RWPE2 (cell line): ENCODE data around the gene NGB.

Source experiments
- ATAC-seq: fragments of 200-7000 bp; cut with Tn5 transposase; 3 replicates; pipeline ENCODE4 v1.9.1; 2021; ENCODE audit warnings: low read depth
- DNase-seq: peaks from one replicate; pipeline ENCODE4 v3.0.0-alpha.2; 2020; ENCODE audit warnings: low spot score
- H3K27ac ChIP-seq: fragments of 450-650 bp; 2 replicates; pipeline ENCODE4 v1.5.1; 2017; ENCODE audit warnings: mild to moderate bottlenecking; ENCODE audit not compliant: poor library complexity, severe bottlenecking
- H3K27me3 ChIP-seq: fragments of 250-450 bp; sonication (Bioruptor Pico); 2 replicates; pipeline ENCODE4 v1.5.1; 2021; ENCODE audit warnings: mild to moderate bottlenecking, moderate library complexity; ENCODE audit not compliant: insufficient read depth, poor library complexity, severe bottlenecking
- H3K36me3 ChIP-seq: fragments of 250-450 bp; sonication (Bioruptor Pico); 2 replicates; pipeline ENCODE4 v1.5.1; 2020; ENCODE audit warnings: low read depth, mild to moderate bottlenecking, moderate library complexity
- H3K4me1 ChIP-seq: fragments of 250-450 bp; sonication (Bioruptor Pico); 2 replicates; pipeline ENCODE4 v1.5.1; 2021; ENCODE audit warnings: mild to moderate bottlenecking, moderate library complexity; ENCODE audit not compliant: insufficient read depth, poor library complexity, severe bottlenecking
- H3K4me3 ChIP-seq: fragments of 250-450 bp; sonication (Bioruptor Pico); 2 replicates; pipeline ENCODE4 v1.5.1; 2021; ENCODE audit warnings: mild to moderate bottlenecking, moderate library complexity; ENCODE audit not compliant: severe bottlenecking
- H3K9me3 ChIP-seq: fragments of 250-450 bp; sonication (Bioruptor Pico); 2 replicates; pipeline ENCODE4 v1.5.1; 2021; ENCODE audit warnings: mild to moderate bottlenecking, moderate library complexity; ENCODE audit not compliant: severe bottlenecking
- TF ChIP-seq, protein P1 (sequence below): fragments of 450-650 bp; IDR thresholded peaks from one replicate; pipeline ENCODE4 v1.5.1; 2017; ENCODE audit warnings: mild to moderate bottlenecking, moderate library complexity; ENCODE audit not compliant: poor library complexity, severe bottlenecking

The NGB gene

DNA sequence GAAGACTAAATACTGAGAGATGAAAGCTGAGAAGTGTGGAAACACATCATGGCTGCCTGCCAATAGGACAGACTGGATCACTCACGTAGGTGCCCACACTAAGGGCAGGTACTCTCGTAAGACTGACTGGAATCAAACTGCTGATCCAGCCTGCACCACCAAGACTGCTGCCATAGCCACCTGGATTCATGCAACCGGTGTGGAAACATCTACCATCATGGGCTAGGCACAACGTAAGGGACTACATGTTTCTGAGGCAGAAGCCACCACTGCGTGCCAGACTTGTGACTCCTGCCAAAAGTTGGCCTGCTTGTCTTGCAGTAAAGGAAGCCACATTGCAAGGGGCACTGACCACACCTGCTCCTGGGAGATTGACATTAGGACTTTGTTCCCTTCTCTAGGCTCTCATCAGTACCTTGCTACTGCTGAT is 45.9 kb upstream of the NGB start:
- Histone ChIP-seq H3K9me3 (no peaks in the 10 kb centered on the region), H3K4me3 (no peak overlapping the region), H3K27ac (peak overlapping the region; percentile 19), H3K4me1 (peaks cover 23% of the 10 kb centered on the region), H3K27me3 (no peaks in the 10 kb centered on the region), H3K36me3 (no peaks in the 10 kb centered on the region)
- TF ChIP-seq, protein P1, sequence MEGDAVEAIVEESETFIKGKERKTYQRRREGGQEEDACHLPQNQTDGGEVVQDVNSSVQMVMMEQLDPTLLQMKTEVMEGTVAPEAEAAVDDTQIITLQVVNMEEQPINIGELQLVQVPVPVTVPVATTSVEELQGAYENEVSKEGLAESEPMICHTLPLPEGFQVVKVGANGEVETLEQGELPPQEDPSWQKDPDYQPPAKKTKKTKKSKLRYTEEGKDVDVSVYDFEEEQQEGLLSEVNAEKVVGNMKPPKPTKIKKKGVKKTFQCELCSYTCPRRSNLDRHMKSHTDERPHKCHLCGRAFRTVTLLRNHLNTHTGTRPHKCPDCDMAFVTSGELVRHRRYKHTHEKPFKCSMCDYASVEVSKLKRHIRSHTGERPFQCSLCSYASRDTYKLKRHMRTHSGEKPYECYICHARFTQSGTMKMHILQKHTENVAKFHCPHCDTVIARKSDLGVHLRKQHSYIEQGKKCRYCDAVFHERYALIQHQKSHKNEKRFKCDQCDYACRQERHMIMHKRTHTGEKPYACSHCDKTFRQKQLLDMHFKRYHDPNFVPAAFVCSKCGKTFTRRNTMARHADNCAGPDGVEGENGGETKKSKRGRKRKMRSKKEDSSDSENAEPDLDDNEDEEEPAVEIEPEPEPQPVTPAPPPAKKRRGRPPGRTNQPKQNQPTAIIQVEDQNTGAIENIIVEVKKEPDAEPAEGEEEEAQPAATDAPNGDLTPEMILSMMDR: no peak
- DNase-seq: peak; percentile 68
- ATAC-seq: no peak

DNA sequence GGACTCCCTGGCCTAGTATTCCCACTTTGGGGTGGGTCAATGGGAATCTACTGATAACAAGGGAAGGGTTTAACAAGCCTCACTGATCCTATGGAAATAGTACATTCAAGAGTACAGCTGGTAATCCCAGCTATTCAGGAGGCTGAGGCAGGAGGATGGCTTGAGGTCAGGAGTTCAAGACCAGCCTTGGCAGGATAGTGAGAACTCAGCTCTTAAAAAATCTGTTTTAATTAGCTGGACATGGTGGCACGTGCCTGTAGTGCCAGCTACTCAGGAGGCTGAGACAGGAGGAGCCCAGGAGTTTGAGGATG is 45.1 kb upstream of the NGB start:
- H3K4me1 ChIP-seq: peaks cover 23% of the 10 kb centered on the region
- H3K9me3 ChIP-seq: no peaks in the 10 kb centered on the region
- TF ChIP-seq, protein P1: peak; percentile 74
- no peaks in the 10 kb centered on the region for H3K27me3 ChIP-seq
- DNase-seq (no peak), ATAC-seq (no peak)
- no peaks in the 10 kb centered on the region for H3K36me3 ChIP-seq
- H3K4me3 ChIP-seq: no peak overlapping the region
- peak overlapping the region; percentile 19 for H3K27ac ChIP-seq

DNA sequence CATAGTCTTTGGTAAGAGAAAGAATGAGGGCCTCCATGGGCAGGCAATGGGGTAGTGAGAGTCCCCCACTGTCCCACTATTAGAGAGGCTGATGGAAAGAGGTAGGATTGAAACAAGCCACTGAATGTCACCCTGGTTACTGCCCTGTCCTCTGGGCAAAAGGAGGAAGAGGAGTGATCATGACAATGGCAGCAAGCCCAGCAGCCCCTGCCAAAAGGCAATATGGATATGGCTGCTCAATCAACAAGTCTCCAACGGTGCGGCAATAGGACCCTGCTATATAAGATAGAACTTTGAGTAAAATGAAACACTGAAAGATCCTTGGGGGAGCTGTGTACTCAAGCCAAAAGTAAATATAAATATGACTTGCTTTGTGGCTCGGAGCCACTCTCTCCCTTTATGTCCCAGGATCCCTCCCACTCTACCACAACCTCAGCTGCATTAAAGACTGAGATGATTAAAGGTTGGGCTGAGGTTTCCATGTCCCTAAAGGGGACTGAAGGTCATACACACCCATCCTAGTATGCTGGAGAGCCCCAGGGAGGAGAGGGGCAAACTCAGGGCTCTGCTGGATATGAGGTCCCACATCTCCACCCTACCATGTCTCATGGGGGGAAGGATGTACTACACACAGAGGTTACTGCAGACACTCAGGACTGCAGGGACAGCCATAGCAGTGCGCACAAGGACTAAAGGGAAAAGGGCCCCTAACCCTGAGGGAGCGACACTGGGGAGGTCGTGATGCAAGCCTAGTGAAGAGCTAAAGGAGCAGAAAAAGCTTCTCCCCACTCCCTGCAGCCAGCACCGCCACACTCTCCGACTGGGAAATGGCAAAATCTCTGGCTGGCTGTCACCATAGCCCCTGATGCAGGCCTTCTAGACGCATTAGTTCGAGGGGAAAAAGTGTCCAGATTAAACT is 43.8 kb upstream of the NGB start:
- DNase-seq (no peak), ATAC-seq (no peak)
- Histone ChIP-seq H3K36me3 (no peaks in the 10 kb centered on the region), H3K27ac (peak overlapping the region; percentile 59), H3K27me3 (no peaks in the 10 kb centered on the region), H3K9me3 (no peaks in the 10 kb centered on the region), H3K4me1 (peaks cover 22% of the 10 kb centered on the region), H3K4me3 (no peak overlapping the region)
- TF ChIP-seq, protein P1: no peak

DNA sequence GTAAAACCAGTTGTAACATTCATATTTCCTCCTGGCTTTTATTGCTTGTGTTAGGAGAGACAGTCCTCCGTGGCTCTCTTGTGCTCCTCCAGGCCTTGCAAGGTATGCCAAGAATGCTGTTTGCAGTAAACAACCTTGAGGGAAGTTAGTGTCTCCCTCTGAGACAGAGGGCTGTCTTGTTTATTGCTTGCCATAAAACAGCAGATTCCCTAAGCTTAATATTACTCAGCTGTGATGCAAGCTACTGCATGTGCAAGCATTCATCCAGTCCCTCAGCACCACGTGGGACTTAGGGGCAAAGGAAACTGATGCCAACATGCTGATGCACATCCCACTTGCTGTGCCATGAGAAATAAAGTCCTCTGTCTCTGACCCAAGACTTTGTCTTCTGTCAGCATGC is 43.0 kb upstream of the NGB start:
- Histone ChIP-seq H3K4me1 (peaks cover 18% of the 10 kb centered on the region), H3K4me3 (no peak overlapping the region), H3K36me3 (no peaks in the 10 kb centered on the region), H3K27ac (peak overlapping the region; percentile 59), H3K27me3 (no peaks in the 10 kb centered on the region), H3K9me3 (no peaks in the 10 kb centered on the region)
- DNase-seq (peak; percentile 83), ATAC-seq (peak; percentile 89)
- TF ChIP-seq, protein P1: no peak

DNA sequence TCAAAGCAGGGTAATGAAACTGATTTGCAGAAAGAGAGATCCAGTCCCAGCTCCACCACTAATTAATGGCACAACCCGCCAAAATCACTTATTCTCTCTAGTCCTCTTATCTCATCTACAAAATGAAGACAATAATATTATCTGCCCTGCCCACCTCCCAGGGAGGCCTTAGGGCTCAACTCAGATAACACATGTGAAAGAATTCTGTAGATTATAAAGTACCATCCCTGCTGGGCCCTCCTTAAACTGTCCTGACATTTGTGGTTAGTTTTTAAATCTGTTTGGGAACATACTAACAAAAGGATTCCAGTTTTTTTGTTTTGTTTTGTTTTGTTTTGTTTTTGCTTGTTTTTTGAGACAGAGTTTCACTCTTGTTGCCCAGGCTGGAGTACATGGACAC is 42.4 kb upstream of the NGB start:
- peak overlapping the region; percentile 59 for H3K27ac ChIP-seq
- H3K4me1 ChIP-seq: peaks cover 18% of the 10 kb centered on the region
- no peaks in the 10 kb centered on the region for H3K36me3 ChIP-seq
- H3K27me3 ChIP-seq: no peaks in the 10 kb centered on the region
- DNase-seq: no peak
- no peaks in the 10 kb centered on the region for H3K9me3 ChIP-seq
- ATAC-seq: no peak
- TF ChIP-seq, protein P1: no peak
- H3K4me3 ChIP-seq: no peak overlapping the region
